Astrocyte (in vitro differentiated cells and primary cell): ENCODE measurements around the gene SLC35F2.

Experiments used
- EZH2 ChIP-seq: IDR thresholded peaks from 2 replicates; pipeline ENCODE4 v1.6.1; 2012; ENCODE audit warnings: mild to moderate bottlenecking, low read length, inconsistent platforms; ENCODE audit not compliant: insufficient read depth
- TF ChIP-seq, protein P1 (sequence below): IDR thresholded peaks from 2 replicates; pipeline ENCODE4 v1.5.1; 2011; ENCODE audit warnings: low read depth, mild to moderate bottlenecking, inconsistent platforms, low read length, moderate library complexity; ENCODE audit not compliant: insufficient read depth

DNA sequence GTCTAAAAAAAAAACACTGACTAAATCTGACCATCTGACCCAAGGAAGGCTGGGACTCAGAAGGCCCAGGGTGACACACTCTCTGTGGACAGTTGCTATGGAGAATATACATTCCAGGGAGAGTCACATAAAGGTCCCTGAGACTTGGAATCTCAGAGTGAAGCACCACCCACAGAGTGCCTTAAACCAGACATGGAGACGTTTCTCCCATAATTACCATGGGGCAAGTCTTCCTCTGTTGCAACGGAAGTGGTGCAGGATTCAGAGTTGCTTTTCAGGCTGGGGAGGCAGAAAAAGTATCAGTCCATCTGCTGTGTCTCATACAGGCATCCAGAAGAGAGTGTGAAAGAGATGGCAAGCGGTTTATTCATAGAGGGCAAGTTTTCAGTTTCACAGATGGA, 88.0 kb downstream of the SLC35F2 start:
- TF ChIP-seq, protein P1, sequence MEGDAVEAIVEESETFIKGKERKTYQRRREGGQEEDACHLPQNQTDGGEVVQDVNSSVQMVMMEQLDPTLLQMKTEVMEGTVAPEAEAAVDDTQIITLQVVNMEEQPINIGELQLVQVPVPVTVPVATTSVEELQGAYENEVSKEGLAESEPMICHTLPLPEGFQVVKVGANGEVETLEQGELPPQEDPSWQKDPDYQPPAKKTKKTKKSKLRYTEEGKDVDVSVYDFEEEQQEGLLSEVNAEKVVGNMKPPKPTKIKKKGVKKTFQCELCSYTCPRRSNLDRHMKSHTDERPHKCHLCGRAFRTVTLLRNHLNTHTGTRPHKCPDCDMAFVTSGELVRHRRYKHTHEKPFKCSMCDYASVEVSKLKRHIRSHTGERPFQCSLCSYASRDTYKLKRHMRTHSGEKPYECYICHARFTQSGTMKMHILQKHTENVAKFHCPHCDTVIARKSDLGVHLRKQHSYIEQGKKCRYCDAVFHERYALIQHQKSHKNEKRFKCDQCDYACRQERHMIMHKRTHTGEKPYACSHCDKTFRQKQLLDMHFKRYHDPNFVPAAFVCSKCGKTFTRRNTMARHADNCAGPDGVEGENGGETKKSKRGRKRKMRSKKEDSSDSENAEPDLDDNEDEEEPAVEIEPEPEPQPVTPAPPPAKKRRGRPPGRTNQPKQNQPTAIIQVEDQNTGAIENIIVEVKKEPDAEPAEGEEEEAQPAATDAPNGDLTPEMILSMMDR, result no peak
- no peak for TF ChIP-seq EZH2
